Transverse colon (tissue), 4 donors: Measurements from ENCODE around the gene RAF1. TPM values are rescaled to one million over a fixed set of nuclear protein-coding genes. Genes with fewer than 3 reads are reported as not detected.
"Not testable (repeated sequence)": the region's sequence is repeated elsewhere in the genome, so short reads cannot be mapped to it uniquely, and the experiment has no call there.

ENCODE experiments used
- DNase-seq: peaks from one replicate; pipeline ENCODE4 v3.0.0-alpha.2; 2019
- H3K27ac ChIP-seq, 4 donors: fragments of 200-600 bp; sonication (generic); 2 replicates each; pipeline ENCODE4 v1.5.1; 2016 to 2018; ENCODE audit warnings: inconsistent platforms in 4 of 4
- H3K27me3 ChIP-seq: fragments of 200-600 bp; sonication (generic); 2 replicates; pipeline ENCODE4 v1.5.1; 2017; ENCODE audit warnings: inconsistent platforms
- H3K36me3 ChIP-seq, 4 donors: fragments of 200-600 bp; sonication (generic); 2 replicates each; pipeline ENCODE4 v1.5.1; 2017 to 2019; ENCODE audit warnings: inconsistent platforms in 4 of 4
- H3K4me1 ChIP-seq, 4 donors: fragments of 200-600 bp; sonication (generic); 2 replicates each; pipeline ENCODE4 v1.5.1; 2017 to 2020; ENCODE audit warnings: inconsistent platforms in 4 of 4
- H3K4me3 ChIP-seq, 4 donors: fragments of 200-600 bp; sonication (generic); 1 replicate in 1 of 4; 2 replicates in 3 of 4; pipeline versions ENCODE4 v1.5.1 to v1.6.1; 2017 to 2019; ENCODE audit warnings: inconsistent platforms in 4 of 4
- H3K9me3 ChIP-seq, 2 donors: fragments of 200-600 bp; sonication (generic); 2 replicates each; pipeline ENCODE4 v1.5.1; 2017 to 2019; ENCODE audit warnings: inconsistent platforms in 2 of 2
- EP300 ChIP-seq: sonication (generic); formaldehyde crosslinking; IDR thresholded peaks from one replicate; pipeline ENCODE4 v1.6.1; 2017; ENCODE audit warnings: antibody characterized with exemption, low read depth
- POLR2A ChIP-seq: fragments of 450-650 bp; IDR thresholded peaks from one replicate; pipeline ENCODE4 v1.6.1; 2016; ENCODE audit warnings: antibody characterized with exemption, mild to moderate bottlenecking, moderate library complexity
- POLR2AphosphoS5 ChIP-seq, 3 donors: sonication (generic); formaldehyde crosslinking; IDR thresholded peaks; one replicate each; pipeline ENCODE4 v1.6.1; 2016; ENCODE audit warnings: antibody characterized with exemption in 3 of 3
- WGBS, 2 donors: methylation state at CpG; one replicate each; pipeline ENCODE4 v1.1.5; 2018; ENCODE audit warnings: low coverage in 1 of 2; 5-methylcytosine and 5-hydroxymethylcytosine counted together
- in situ Hi-C, 4 donors: fragments of 200-750 bp; cut with MboI; loops; one replicate each; pipeline versions ENCODE4 v1.15.0 to v1.15.1; 2017; ENCODE audit warnings: low sequenced_read_pairs in 3 of 4, low pct_ligation_motif_present in 1 of 4, low pct_unique_long_range_greater_than_20kb in 1 of 4
- intact Hi-C: fragments of 100-400 bp; cut with DNase I; formaldehyde crosslinking; loops from one replicate; pipeline ENCODE4 v1.15.1; 2023; ENCODE audit warnings: low total_unique reads
- total RNA-seq, 4 donors: library from RNA; depleted of rRNA; stranded (reverse); fragments of >200 nt; gene quantifications; one replicate each; pipeline ENCODE4 v1.1.0, GENCODE V29; 2016
- TF ChIP-seq, protein P1 (sequence below), 5 experiments: fragments of 200-600 bp in 3 of 5; fragments of 450-650 bp in 2 of 5; sonication (generic) in 3 of 5; IDR thresholded peaks; 1 replicate in 2 of 5; 2 replicates in 3 of 5; pipeline ENCODE4 v1.5.1; 2016 to 2017; ENCODE audit warnings: antibody characterized with exemption in 5 of 5, inconsistent platforms in 3 of 5, mild to moderate bottlenecking in 2 of 5, moderate library complexity in 1 of 5

Gene RAF1
- total RNA-seq, 4 donors from 2014 or later = 98.4 to 283 (median 132) TPM

DNA sequence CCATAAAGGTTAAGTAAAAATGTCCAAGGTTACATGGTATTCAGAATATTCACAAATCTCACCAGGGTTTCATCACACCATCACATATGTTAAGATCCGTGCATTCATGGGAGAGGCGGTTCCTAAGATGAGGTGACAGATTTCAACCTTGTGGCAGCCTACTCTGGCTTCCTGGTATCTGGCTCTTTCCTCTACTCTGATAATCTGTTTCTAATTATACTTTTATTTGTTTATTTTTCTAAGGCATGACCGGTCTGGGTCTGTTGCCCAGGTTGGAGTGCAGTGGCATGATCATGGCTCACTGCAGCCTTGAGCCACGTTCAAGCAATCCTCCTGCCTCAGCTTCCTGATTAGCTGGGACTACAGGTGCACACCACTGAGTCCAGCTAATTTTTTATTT, 34.4 kb downstream of the RAF1 start:
- Histone ChIP-seq H3K4me1 (peaks cover 17 to 58% (median 27%) of the 10 kb centered on the region in 4 donors), H3K27me3 (no peaks in the 10 kb centered on the region), H3K36me3 (no peaks in the 10 kb centered on the region), H3K27ac (no peak overlapping the region), H3K4me3 (no peak overlapping the region), H3K9me3 (no peaks in the 10 kb centered on the region)
- in situ Hi-C loops (no loop called here), intact Hi-C loops (no loop called here)
- DNase-seq = no peak
- TF ChIP-seq EP300 (no peak), POLR2AphosphoS5 (IDR thresholded peaks at IDR 0.05) (no peak), POLR2A (no peak)
- TF ChIP-seq, protein P1, sequence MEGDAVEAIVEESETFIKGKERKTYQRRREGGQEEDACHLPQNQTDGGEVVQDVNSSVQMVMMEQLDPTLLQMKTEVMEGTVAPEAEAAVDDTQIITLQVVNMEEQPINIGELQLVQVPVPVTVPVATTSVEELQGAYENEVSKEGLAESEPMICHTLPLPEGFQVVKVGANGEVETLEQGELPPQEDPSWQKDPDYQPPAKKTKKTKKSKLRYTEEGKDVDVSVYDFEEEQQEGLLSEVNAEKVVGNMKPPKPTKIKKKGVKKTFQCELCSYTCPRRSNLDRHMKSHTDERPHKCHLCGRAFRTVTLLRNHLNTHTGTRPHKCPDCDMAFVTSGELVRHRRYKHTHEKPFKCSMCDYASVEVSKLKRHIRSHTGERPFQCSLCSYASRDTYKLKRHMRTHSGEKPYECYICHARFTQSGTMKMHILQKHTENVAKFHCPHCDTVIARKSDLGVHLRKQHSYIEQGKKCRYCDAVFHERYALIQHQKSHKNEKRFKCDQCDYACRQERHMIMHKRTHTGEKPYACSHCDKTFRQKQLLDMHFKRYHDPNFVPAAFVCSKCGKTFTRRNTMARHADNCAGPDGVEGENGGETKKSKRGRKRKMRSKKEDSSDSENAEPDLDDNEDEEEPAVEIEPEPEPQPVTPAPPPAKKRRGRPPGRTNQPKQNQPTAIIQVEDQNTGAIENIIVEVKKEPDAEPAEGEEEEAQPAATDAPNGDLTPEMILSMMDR (IDR thresholded peaks at IDR 0.05) = no peak
- 52 to 59% methylated on average over 4 of the region's 4 CpGs for WGBS, 2 donors

DNA sequence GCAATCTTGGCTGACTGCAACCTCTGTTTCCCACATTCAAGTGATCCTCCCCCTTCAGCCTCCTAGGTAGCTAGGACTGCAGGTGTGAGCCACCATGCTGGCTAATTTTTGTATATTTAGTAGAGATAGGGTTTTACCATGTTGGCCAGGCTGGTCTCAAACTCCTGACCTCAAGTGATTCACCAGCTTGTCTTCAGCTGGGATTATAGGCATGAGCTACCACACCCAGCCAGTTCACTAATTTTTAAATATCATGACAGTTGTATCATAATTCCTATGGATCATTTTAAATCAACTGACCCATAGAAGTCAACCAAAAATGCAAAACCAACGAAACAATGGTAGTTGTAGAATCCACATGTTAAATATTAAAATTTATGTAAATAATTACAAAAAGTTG, 35.1 kb downstream of the RAF1 start:
- H3K4me1 ChIP-seq = peaks cover 17 to 65% (median 27%) of the 10 kb centered on the region in 4 donors
- no peak for DNase-seq
- H3K27ac ChIP-seq = no peak overlapping the region
- intact Hi-C loops = no loop called here
- no peaks in the 10 kb centered on the region for H3K9me3 ChIP-seq
- no peaks in the 10 kb centered on the region for H3K27me3 ChIP-seq
- in situ Hi-C loops = no loop called here
- no peak for TF ChIP-seq EP300
- TF ChIP-seq, protein P1 (IDR thresholded peaks at IDR 0.05) = no peak
- TF ChIP-seq POLR2AphosphoS5 (IDR thresholded peaks at IDR 0.05) = no peak
- TF ChIP-seq POLR2A = no peak
- WGBS, 2 donors = 80 to 86% methylated on average over 1 of the region's 1 CpG
- no peak overlapping the region for H3K4me3 ChIP-seq
- H3K36me3 ChIP-seq = no peaks in the 10 kb centered on the region

DNA sequence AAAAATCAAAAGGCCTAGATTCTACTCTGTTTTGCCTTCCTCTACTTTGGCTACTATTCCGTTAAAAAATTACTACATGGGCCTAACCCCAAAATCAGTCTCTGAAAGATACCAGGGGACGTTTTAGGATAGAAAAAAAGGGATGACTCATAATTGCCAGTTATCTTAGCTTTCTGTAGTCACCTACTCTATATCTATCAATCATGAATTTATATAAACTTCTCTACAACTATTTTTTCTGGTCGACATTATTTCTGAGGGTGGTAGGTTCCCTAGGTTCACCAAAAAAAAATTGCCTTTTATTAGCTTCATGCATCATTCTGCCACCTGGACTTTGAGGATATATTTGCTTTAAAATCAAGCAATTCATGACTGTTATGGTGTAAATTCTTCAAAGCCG, 36.5 kb downstream of the RAF1 start:
- Histone ChIP-seq H3K4me1 (peaks cover 19 to 69% (median 27%) of the 10 kb centered on the region in 4 donors), H3K27ac (no peak overlapping the region), H3K27me3 (no peaks in the 10 kb centered on the region), H3K36me3 (no peaks in the 10 kb centered on the region), H3K4me3 (no peak overlapping the region), H3K9me3 (no peaks in the 10 kb centered on the region)
- intact Hi-C loops = no loop called here
- DNase-seq = no peak
- in situ Hi-C loops = no loop called here
- TF ChIP-seq POLR2A (no peak), POLR2AphosphoS5 (IDR thresholded peaks at IDR 0.05) (no peak)
- TF ChIP-seq, protein P1 (IDR thresholded peaks at IDR 0.05) = no peak
- WGBS, 2 donors = 54 to 74% methylated on average over 4 of the region's 4 CpGs

DNA sequence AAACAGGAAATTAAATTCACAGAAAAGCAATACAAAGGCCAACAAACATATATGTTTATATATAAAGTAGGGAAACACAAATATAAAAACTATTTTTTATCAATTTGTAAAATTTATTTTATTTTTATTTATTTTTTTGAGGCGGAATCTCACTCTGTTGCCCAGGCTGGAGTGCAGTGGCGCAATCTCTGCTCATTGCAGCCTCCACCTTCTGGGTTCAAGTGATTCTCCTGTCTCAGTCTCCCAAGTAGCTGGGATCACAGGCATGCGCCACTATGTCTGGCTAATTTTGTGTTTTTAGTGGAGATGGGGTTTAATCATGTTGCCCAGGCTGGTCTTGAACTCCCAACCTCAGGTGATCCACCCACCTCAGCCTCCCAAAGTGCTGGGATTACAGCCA, 39.0 kb downstream of the RAF1 start:
- WGBS, 2 donors = 93 to 94% methylated on average over 3 of the region's 3 CpGs
- H3K27ac ChIP-seq, H3K27me3 ChIP-seq, DNase-seq, intact Hi-C loops, H3K4me3 ChIP-seq, H3K36me3 ChIP-seq, H3K9me3 ChIP-seq, in situ Hi-C loops: not testable (repeated sequence)
- H3K4me1 ChIP-seq = peaks cover 20 to 77% (median 21%) of the 10 kb centered on the region in 4 donors

DNA sequence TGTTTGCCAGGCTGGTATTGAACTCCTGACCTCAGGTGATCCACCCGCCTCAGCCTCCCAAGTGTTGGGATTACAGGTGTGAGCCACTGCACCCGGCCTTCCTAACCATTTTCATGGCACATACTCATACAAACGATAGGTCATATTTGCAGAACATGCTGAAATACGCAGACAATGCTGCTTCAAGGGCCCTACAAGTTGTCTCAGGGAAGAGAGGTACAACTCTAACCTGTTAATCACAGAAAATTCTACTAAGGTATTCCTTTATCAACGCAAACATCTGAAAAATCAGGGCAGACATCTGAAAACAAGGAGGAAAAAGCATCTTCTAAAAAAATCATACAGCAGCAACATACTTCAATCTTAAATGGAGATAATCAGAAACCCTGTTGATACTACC, 39.9 kb downstream of the RAF1 start:
- no peaks in the 10 kb centered on the region for H3K27me3 ChIP-seq
- H3K4me1 ChIP-seq = peaks cover 11 to 69% (median 15%) of the 10 kb centered on the region in 4 donors
- H3K4me3 ChIP-seq = no peak overlapping the region
- H3K36me3 ChIP-seq = no peaks in the 10 kb centered on the region
- TF ChIP-seq EP300 (no peak), POLR2AphosphoS5 (IDR thresholded peaks at IDR 0.05) (no peak), POLR2A (no peak)
- TF ChIP-seq, protein P1 (IDR thresholded peaks at IDR 0.05) = no peak
- DNase-seq = no peak
- intact Hi-C loops = no loop called here
- no peak overlapping the region for H3K27ac ChIP-seq
- in situ Hi-C loops = no loop called here
- H3K9me3 ChIP-seq = no peaks in the 10 kb centered on the region
- 92 to 100% methylated on average over 2 to 5 of the region's 5 CpGs for WGBS, 2 donors
